ENCODE measurements around the gene E2F4.
A peak's percentile ranks its signal among the peaks of the same experiment; 100 is the strongest.

E2F4 gene

GRCh38 chr16:67173808-67174705, 17.9 kb upstream of the E2F4 start:
- DNase-seq (ENCODE audit: low read depth), result peak; percentile 53

DNA sequence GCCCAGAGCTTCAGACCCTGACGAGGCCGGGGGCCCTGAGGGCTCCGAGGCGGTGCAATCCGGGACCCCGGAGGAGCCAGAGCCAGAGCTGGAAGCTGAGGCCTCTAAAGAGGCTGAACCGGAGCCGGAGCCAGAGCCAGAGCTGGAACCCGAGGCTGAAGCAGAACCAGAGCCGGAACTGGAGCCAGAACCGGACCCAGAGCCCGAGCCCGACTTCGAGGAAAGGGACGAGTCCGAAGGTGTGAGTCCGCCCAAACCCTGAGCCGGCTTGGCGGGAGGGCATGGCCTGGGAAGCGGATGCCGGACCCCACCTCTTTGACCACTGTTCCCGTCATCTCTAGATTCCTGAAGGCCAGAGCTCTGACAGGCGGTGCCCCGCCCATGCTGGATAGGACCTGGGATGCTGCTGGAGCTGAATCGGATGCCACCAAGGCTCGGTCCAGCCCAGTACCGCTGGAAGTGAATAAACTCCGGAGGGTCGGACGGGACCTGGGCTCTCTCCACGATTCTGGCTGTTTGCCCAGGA, 17.2 kb upstream of the E2F4 start:
- no peak for DNase-seq (ENCODE audit: low read depth)

DNA sequence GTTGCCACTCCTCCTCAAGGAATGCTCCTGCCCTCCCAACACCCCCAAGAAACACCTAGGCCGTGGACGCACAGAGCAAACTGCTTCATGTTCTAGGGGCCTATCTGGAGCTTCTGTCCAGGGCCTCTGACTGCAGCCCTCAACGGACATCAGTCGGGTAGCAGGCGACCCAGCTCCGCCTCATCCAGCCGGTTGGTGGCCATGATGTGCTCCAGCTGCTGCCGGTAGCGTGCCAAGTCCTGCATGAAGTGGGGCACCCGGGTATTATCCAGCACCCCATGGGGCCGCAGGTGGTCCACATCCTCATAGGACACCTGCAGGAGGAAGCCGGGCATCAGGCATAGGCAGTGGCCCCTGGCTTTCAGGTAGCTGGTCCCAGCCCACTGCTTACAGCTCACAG, 15.3 kb upstream of the E2F4 start:
- no peak for DNase-seq (ENCODE audit: low read depth)

DNA sequence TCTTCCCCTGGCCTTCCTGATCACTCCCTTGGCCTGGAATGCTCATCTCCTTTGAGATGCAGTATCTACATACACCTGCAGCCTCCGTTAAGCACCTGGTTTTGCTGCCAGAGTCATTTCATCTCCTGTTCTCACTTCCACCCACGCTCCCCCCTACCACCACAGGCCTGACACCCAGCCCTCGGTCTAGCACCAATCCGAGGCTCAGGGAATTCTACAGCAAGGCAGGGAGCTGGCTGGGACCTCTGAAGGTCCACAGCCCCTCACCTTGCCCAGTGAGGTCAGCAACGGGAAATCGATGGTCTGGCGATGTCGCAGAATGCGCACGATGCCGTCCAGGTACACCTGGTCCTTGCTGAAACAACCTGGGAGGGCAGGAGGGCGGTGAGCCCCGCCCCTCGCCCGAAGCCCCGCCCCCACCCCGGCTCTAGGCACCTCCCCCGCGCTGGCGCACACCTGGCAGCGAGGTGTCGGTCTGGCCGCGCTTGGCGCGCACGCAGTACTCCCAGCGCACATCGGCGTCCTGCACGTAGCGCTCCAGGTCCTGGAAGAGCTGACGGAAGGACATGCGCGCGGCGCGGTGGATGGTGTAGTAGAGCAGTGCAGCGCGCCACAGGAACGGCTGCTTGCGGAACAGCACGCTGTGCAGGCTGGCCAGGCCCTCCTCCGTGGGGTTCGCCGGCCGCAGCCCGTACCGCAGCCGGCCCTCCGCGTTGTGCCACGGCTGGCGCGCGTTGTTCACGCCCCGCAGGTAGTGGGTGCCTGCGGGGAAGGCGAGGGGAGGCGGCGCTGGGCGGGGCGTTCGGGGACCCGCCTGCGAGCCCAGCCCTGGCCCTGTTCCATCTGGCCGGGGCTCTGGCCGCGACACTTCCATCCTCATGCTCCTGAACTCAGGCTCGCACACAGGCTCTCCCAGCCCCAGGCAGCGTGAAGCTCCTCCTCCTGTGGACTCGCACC, 13.9 kb upstream of the E2F4 start:
- no peak for DNase-seq (ENCODE audit: low read depth)

- DNase-seq (ENCODE audit: low read depth), result no peak
These were observed 12.4 kb upstream of the E2F4 start for GRCh38 chr16:67179421-67180080.

DNA sequence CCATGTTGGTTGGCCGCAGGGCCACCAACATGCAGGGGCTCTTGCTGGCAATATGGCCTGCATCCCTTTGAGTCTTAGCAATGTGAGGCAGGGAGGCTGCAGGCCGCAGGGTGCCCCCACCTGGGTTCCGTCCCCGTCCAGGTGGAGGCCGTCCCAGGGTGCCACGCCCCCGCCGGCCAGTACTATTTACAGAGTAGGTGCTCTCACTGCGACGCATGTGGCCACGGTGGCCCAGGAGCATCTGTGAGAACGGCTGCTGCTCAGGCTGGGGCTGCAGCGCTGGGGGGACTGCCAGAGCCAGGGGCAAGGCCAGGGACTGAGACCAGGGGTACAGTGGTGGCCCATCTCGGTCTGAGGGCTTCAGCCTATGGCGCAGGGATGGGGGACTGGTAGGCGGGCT, 11.8 kb upstream of the E2F4 start:
- no peak for DNase-seq (ENCODE audit: low read depth)

DNA sequence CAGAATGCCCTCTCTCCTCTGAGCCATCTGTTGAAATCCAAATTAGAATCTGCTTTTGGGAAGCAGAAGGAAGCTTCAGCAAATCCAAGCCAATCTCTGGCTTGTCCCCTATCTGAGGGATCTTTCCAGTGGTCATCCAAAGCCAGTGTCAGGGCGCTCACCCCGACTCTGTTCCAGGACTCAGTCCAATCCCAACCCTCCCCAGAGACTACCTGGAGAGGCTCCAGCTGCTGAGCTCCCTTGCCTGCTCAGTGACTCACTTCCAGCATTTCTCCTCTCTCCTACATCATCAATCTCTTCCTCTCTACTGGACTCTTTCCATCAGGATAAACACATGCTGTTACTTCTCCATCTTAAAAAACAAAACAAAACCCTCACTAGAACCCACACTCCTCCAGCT, 10.6 kb upstream of the E2F4 start:
- DNase-seq (ENCODE audit: low read depth), result peak; percentile 58

- no peak for DNase-seq (ENCODE audit: low read depth)
These were observed 9.7 kb upstream of the E2F4 start for GRCh38 chr16:67182288-67182687.

DNA sequence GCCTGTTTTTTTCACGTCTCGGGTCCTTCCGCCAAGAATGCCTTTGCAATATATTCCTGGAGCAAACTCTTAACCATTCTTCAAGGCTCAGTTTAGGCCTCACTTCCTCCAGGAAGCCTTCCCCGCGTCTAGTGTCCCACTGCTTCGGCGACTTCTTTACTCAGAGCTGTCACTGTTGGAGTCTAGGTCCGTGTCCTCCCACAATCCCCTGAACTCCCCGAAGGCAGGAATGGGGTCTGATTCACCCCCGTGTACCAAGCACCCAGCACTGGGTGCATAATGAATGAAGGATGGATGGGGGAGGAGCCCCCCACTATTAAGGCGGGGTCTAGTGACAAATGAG, 8.7 kb upstream of the E2F4 start:
- DNase-seq (ENCODE audit: low read depth), result no peak

DNA sequence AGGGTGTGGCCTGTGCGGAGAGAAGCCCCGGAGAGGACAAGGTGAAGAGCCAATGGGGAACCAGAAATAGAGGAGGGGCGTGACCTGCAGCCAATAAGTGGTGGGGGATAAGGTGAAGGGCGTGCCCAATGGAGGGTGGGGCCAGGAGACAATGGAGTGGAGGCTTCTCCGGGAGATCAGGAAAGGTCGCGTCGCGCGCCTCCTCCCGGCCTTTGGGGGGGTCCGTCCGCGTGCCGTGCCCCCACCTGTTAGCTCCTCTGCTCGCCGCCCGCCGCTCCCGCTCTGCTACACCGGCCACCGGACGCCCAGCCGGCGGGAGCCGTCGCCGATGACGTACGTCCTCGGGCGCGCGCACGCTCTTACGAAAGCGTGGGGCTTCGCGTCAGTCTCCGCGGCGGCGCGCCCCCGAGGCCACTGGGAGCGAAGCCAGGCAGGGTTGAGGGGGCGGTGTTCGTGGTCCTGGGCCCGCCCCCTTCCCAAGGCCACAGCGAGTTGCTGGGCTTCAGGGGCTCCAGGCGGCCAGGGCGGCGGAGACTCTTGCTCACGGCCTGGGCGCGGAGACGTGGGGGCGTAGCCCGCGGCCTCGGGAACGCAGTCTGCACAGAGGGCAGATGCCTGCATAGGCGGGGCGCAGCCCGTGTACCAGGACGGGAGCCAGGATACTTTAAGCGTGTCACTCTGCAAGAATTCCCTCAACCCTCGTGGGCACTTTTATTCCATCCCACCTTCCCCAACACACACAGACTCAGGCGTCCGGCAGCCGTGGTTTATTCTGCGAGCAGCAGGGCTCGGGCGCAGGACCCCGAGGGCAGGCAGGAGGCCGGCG, 8.1 kb upstream of the E2F4 start, which contains the start of gene MATCAP1:
MATCAP1 (minus strand) TSS at position 337 of the 826 bp plus-strand sequence. CDS start 3,353 bp downstream, outside the sequence.
- DNase-seq (ENCODE audit: low read depth), result peak; percentile 95

DNA sequence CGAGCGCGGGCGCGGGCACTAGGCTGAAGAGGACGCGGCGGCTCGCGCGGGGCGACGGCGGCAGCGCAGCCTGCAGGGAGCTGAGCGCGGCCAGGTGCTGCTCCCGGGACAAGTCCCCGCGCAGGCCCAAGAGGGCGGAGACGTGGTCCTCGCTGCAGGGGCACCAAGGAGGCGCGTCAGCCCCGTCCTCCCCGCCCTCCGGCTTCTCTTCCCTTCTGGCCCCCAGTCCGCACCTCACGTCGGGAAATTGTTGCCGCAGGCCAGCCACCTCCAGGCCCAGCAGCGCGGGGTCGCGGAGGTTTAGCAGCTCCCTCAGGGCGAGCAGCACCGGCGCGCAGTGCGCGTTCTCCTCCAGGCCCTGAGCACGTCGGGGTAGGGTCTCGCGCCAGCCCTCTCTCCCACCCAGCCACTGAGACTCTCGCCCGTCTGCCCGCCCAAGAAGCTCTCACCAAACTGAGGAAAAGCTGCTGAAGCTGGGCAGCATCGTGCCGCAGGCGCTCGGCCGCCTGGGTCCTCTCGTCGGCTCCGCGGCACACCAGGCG, 7.4 kb upstream of the E2F4 start:
- DNase-seq (ENCODE audit: low read depth), result no peak

- DNase-seq (ENCODE audit: low read depth), result peak; percentile 55
These were observed 6.8 kb upstream of the E2F4 start for GRCh38 chr16:67184995-67185650.

- DNase-seq (ENCODE audit: low read depth), result no peak
These were observed 6.3 kb upstream of the E2F4 start for GRCh38 chr16:67185651-67186134.

GRCh38 chr16:67186550-67186950, 5.4 kb upstream of the E2F4 start:
- no peak for DNase-seq (ENCODE audit: low read depth)

DNA sequence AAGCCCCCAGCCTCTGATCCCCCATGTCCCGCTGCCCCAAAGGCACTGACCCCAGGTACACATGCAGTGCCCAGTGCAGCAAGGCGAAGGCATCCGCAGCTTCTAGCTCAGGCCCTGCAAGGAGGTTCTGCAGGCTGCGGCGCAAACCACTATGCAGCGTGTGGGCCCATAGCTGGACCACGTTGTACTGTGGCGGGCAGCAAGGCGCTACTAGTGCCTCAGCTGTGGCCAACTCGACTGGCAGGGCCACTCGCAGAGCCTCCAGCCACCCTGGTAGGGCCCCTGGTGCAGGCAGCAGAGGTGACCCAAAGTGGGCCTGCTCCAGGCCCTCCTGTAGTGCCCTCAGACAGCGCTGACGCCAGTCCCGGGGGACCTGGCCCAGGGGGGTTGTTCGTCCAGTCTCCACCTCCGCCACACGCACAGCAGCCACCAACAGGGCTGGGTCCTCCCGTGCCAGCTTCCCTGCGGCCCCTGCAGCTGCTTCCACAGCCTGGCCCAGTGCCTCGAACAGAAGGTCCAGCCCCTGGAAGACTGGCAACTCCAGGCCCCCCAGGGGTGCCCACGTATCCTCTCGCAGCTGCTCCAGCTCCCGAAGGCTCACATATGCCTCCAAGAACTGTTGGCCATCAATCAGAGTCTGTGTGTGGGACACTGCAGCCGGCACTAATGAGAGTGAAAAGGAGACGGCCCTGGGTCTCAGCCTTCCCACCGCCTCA, 4.6 kb upstream of the E2F4 start:
- DNase-seq (ENCODE audit: low read depth), result no peak

DNA sequence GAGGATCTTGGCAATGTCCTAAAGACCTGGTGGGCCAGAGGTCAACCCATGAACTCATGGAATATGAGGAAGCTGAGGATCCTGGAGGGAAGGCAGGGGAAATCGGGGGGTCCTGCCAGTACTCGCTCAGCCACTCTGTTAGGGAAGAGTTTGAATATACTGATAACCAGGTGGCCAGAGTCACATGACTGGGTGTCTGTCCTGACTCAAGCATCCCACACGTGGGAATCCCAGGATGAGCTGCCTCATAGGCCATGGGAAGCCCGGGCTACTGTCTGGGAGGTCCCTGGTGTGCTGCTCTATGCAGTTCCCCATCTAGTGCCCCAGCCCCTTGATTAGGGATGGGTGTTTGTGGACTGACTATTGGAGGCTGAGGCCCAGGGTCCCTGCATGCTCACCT, 3.6 kb upstream of the E2F4 start:
- no peak for DNase-seq (ENCODE audit: low read depth)

DNA sequence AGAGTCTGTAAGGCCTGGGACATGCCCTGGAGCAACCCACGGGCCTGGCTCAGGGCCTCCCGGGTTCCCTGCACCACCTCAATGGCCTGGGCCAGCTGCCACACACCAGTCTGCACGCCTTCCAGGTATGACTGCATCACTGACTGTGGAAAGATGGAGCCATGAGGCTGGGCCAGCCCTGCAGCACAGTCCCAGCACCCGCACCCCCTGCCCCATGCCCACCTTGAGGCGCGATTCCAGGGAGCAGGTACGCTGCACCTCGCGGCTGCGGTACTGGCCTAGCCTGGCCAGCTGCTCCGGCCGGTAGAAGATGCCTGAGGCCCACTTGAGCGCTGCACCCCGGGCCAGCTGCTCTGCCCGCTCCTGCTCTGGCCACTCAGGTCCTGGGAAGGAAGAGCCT, 3.2 kb upstream of the E2F4 start:
- no peak for DNase-seq (ENCODE audit: low read depth)

GRCh38 chr16:67190041-67190440, 1.9 kb upstream of the E2F4 start, which contains the start of gene EXOC3L1:
TSS of gene EXOC3L1 (minus strand) at chr16:67190136. CDS start at chr16:67189676, 460 bp downstream.
- DNase-seq (ENCODE audit: low read depth), result no peak
